ENCODE results near the gene ATP2A1. TPM values are rescaled to one million over a fixed set of nuclear protein-coding genes. Genes with fewer than 3 reads are reported as not detected.

Gene ATP2A1
- total and polyA plus RNA-seq, 9 donors: 0.15 to 2.5 (median 0.53) TPM

DNA sequence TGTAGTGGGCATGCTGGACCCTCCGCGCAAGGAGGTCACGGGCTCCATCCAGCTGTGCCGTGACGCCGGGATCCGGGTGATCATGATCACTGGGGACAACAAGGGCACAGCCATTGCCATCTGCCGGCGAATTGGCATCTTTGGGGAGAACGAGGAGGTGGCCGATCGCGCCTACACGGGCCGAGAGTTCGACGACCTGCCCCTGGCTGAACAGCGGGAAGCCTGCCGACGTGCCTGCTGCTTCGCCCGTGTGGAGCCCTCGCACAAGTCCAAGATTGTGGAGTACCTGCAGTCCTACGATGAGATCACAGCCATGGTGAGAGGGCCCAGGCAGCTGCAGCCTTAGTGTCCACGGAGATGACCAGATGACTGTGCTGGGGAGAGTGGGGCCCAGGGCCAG is 22.3 kb downstream of the ATP2A1 start:
- Histone ChIP-seq H3K27me3 (no peaks in the 10 kb centered on the region), H3K27ac (no peak overlapping the region), H3K4me3 (no peak overlapping the region), H3K36me3 (no peaks in the 10 kb centered on the region), H3K9me3 (no peaks in the 10 kb centered on the region), H3K4me1 (ENCODE audit: insufficient read depth) (no peaks in the 10 kb centered on the region)
- 87 to 92% (median 88%) methylated on average over 22 to 25 of the region's 25 CpGs for WGBS, 3 donors
- TF ChIP-seq POLR2A (IDR thresholded peaks at IDR 0.05) (no peak), EP300 (IDR thresholded peaks at IDR 0.05) (no peak)
- TF ChIP-seq, protein P1, sequence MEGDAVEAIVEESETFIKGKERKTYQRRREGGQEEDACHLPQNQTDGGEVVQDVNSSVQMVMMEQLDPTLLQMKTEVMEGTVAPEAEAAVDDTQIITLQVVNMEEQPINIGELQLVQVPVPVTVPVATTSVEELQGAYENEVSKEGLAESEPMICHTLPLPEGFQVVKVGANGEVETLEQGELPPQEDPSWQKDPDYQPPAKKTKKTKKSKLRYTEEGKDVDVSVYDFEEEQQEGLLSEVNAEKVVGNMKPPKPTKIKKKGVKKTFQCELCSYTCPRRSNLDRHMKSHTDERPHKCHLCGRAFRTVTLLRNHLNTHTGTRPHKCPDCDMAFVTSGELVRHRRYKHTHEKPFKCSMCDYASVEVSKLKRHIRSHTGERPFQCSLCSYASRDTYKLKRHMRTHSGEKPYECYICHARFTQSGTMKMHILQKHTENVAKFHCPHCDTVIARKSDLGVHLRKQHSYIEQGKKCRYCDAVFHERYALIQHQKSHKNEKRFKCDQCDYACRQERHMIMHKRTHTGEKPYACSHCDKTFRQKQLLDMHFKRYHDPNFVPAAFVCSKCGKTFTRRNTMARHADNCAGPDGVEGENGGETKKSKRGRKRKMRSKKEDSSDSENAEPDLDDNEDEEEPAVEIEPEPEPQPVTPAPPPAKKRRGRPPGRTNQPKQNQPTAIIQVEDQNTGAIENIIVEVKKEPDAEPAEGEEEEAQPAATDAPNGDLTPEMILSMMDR (IDR thresholded peaks at IDR 0.05): no peak
- no peak for DNase-seq
- intact Hi-C loops (cut with DNase I): no loop called here

DNA sequence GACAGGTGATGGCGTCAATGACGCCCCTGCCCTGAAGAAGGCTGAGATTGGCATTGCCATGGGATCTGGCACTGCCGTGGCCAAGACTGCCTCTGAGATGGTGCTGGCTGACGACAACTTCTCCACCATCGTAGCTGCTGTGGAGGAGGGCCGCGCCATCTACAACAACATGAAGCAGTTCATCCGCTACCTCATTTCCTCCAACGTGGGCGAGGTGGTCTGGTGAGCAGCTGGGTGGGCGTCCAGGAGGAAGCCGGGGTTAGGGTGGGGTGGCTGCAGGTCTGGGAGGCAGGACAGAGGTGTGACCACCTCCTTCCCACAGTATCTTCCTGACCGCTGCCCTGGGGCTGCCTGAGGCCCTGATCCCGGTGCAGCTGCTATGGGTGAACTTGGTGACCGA is 23.6 kb downstream of the ATP2A1 start:
- Histone ChIP-seq H3K27ac (no peak overlapping the region), H3K9me3 (no peaks in the 10 kb centered on the region), H3K27me3 (no peaks in the 10 kb centered on the region), H3K4me1 (ENCODE audit: insufficient read depth) (no peaks in the 10 kb centered on the region), H3K36me3 (no peaks in the 10 kb centered on the region), H3K4me3 (no peak overlapping the region)
- no peak for TF ChIP-seq EP300 (IDR thresholded peaks at IDR 0.05)
- TF ChIP-seq, protein P1 (IDR thresholded peaks at IDR 0.05): no peak
- TF ChIP-seq POLR2A (IDR thresholded peaks at IDR 0.05): no peak
- 82 to 85% (median 82%) methylated on average over 15 of the region's 15 CpGs for WGBS, 3 donors
- no peak for DNase-seq
- intact Hi-C loops (cut with DNase I): no loop called here

DNA sequence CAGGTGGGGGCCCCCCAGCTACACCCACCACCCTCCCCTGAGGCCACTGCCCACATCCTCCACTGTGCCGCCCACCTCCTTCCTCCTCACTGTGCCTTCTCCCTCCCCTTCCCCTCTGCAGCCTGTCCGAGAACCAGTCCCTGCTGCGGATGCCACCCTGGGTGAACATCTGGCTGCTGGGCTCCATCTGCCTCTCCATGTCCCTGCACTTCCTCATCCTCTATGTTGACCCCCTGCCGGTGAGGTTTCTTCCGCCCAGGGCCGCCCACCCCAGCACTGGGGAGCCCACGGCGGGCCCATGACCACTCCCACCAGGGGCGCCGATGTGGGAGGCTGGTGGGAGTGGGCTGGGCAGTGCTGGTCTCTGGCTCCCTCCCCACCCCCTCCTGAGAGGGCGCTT is 24.6 kb downstream of the ATP2A1 start:
- DNase-seq: no peak
- no peaks in the 10 kb centered on the region for H3K9me3 ChIP-seq
- H3K27me3 ChIP-seq: no peaks in the 10 kb centered on the region
- 56 to 73% (median 62%) methylated on average over 11 of the region's 11 CpGs for WGBS, 3 donors
- H3K4me3 ChIP-seq: no peak overlapping the region
- no peaks in the 10 kb centered on the region for H3K4me1 ChIP-seq (ENCODE audit: insufficient read depth)
- no peaks in the 10 kb centered on the region for H3K36me3 ChIP-seq
- H3K27ac ChIP-seq: no peak overlapping the region
- TF ChIP-seq, protein P1 (IDR thresholded peaks at IDR 0.05): no peak
- TF ChIP-seq POLR2A (IDR thresholded peaks at IDR 0.05) (no peak), EP300 (IDR thresholded peaks at IDR 0.05) (no peak)
- intact Hi-C loops (cut with DNase I): no loop called here

DNA sequence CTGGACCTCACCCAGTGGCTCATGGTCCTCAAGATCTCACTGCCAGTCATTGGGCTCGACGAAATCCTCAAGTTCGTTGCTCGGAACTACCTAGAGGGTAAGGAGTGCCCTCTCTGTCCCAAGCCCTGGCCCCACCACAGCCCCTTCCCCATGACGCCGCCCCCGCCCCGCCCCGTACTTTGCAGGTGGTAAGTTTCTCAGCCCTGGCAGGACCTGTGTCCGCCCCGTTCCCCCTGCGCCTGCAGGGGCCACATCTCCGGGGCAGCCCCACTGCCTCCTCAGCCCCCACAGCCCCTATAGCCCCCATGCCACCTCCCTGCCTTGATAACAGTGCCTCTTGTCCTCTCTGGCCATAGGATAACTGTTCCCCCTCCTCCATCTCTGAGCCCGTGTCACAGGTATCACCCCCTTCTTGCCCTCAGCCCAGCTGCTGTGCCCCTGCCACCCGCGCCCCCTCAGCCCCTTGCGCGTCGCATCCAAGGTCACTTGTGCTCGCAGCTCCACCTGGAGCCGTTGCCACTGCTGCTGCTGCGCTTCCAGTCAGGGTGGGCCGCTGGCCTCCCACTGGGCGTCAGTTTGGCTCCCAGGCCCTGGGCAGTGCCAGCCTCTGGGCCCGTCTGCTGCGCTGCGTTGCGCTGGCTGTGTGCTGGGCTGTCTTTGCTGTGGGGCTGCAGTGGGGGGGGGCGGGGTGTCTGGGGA is 25.2 kb downstream of the ATP2A1 start:
- intact Hi-C loops (cut with DNase I): no loop called here
- Histone ChIP-seq H3K36me3 (no peaks in the 10 kb centered on the region), H3K27me3 (no peaks in the 10 kb centered on the region), H3K27ac (no peak overlapping the region), H3K4me3 (no peak overlapping the region), H3K4me1 (ENCODE audit: insufficient read depth) (no peaks in the 10 kb centered on the region), H3K9me3 (no peaks in the 10 kb centered on the region)
- 68 to 78% (median 76%) methylated on average over 25 to 29 of the region's 29 CpGs for WGBS, 3 donors
- TF ChIP-seq EP300 (IDR thresholded peaks at IDR 0.05) (no peak), POLR2A (IDR thresholded peaks at IDR 0.05) (no peak)
- TF ChIP-seq, protein P1 (IDR thresholded peaks at IDR 0.05): no peak
- DNase-seq: no peak
